GM19043 (cell line): Measurements from ENCODE around the gene NELFB.

Experiments
- ATAC-seq: cut with Tn5 transposase; IDR thresholded peaks from one replicate; pipeline ENCODE4 v1.9.1; 2021; ENCODE audit warnings: low read depth; ENCODE audit not compliant: unreplicated experiment

NELFB gene

DNA sequence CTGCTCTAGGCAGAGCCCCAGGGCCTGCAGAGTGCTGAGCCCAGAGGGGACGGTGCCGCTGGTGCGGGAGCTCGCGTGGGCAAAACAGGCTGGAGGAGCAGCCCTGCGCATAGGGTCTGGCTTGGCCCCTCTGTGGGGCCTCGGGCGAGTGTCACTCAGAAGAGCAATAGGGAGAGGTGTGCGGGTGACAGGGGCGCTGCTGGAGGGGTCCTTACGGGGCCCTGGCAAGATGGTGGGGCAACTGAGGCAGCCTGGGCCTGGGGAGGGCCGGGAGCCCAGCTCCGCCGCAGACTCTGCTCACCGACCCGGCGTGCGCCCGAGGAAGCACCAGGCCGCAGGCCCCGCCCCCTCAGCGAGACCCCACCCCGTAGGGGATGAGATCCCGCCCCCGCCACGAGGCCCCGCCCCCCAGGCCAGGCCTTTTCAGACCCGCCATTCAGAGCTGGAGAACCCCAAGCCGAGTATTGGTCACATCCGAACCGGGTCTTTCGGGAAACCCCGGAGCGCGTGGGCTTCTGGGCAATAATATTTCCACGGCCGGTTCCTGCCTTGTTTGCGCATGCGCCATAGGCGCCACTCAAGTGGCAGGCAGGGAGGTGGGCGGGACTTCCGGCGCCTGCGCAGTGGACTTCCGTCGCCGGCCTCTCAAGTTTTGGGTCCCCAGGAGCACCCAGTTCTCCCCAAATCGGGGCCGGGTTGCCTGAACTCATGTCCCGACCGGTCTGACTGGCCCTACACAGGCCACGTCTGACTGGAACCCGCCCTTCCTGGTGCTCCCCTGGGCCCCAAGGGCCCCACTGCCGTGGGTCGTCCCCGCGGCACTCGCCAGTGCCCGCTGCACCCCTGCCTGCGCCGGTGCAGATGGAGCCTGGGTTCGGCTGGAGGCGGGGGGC is 31.8 kb upstream of the NELFB start:
- ATAC-seq: peak; percentile 72

DNA sequence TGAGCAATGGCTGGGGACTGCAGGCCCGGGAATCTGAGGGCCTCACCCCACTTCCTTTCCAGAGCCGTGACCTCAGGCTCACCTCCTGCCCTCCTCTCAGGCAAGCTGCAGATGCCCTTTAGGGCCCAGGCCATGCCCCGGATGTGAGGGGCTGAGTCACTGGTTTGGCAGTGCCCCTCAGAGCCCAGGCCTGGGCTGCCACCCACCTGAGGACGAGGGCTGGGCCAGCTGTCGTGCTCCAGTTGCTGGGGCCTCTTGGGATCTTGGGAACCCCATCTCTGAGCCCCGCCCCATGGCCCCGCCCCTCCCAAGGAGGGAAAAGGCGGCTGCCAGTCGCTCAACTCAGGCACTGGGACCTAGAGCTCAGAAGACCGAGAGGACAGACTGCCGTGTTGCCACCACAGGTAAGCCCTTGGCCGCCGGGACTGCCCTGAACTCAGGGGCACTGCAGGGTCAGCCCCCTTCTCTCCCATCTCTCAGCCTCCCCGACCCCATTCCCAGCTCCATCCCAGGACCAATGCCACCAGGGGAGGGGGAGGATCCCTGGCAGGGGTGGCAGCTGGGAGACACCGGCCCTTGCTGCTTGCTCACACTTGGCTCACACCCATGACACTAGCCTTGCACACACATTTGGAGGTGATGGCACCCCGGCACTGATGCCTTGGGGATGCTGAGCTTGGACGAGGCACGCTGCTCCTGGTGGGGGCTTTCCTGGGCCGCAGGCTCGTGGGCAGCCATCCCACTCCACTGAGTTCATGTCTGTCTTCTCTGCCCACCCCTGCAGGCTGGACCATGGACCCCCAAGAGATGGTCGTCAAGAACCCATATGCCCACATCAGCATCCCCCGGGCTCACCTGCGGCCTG is 30.1 kb upstream of the NELFB start, which contains the start of gene CYSRT1:
CYSRT1 (plus strand) TSS at position 345 of the 865 bp plus-strand sequence; CDS start at position 793, 448 bp downstream.
- ATAC-seq: no peak

DNA sequence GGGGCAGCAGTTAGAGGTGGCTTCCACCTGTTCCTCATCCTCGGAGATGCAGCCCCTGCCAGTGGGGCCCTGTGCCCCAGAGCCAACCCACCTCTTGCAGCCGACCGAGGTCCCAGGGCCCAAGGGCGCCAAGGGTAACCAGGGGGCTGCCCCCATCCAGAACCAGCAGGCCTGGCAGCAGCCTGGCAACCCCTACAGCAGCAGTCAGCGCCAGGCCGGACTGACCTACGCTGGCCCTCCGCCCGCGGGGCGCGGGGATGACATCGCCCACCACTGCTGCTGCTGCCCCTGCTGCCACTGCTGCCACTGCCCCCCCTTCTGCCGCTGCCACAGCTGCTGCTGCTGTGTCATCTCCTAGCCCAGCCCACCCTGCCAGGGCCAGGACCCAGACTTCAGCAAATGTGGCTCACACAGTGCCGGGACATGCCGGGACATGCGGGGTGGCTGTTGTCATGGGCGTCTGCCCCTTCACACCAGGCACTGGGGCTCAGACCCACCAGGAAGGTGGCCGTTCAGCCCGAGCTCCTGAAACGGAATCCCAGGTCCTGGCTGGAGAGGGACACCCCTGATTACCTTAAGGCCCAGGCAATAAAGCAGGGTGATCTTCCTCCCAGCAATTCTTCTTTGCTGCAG is 29.3 kb upstream of the NELFB start:
- no peak for ATAC-seq

DNA sequence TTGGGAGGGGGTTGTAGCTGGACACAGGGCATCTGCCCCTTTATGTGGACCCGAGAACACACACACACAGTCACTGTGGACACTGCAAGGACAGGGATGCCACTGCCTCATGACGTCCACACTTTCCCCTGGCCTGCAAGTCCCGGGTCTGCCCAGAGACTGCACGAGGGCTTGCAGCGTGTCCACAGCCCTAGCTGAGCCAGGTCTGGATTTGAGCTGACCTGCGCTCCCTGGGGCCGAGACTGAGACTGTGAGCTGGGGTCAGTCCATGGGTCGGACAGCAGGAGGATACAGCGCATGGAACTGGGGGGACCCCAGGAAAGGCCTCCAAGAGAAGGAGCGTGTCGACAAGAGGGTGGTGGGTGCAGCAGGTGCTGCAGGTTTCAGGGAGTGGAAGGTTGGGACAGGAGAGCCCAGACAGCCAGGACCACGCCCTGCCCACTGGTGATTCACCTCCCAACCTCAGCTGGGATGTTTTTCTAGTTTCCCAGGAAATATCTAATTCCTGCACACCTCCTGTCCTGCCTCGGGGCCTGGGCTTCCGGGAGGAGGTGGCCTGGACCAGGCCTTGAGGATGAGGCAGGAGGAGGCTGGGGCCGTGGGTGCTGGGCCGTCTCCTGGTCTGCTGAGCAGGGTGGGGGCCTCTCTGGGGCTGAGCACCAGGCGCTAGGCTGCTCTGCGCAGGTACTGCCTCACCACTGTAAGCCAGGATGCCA is 28.6 kb upstream of the NELFB start:
- ATAC-seq: no peak

DNA sequence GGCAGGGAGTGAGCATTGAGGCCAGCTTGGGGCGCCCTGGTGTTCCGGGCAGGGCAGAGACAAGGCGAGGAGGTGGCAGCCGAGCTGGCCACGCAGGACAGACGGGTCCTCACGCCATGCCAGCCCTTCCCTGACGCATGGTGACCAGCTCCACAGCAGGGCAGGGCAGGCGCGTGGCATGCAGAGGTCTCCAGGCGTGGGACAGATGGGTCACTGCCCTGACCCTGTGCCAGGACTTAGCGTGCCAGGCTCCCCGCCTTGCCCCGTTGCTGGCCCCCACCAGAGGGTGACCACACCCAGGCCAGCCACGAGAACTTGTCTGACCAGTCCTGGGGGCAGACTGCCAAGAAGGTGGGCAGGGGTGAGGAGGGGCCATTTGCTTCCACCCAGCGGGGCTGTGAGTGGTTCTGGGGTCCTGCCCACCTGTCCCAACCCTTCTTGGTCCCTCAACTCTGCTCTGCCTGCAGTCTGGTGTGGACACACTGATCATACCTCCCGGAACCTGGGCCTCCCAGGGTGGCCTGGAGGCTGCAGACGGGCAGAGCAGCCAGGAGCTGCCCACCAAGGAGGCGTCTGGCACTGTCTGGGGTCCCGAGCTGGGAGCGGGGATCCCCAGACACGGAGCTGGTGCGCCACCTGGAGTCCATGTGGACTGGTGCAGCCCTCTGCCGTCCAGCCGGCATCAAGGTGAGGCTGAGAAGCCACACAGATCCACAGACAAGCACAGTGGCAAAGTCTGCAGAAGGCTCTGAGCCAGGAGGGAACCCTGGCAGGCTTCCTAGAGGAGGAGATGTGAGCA is 27.9 kb upstream of the NELFB start, which contains the start of gene RNF224:
RNF224 (plus strand) TSS at position 449 of the 799 bp plus-strand sequence. CDS start 834 bp downstream, outside the sequence.
- ATAC-seq: no peak

DNA sequence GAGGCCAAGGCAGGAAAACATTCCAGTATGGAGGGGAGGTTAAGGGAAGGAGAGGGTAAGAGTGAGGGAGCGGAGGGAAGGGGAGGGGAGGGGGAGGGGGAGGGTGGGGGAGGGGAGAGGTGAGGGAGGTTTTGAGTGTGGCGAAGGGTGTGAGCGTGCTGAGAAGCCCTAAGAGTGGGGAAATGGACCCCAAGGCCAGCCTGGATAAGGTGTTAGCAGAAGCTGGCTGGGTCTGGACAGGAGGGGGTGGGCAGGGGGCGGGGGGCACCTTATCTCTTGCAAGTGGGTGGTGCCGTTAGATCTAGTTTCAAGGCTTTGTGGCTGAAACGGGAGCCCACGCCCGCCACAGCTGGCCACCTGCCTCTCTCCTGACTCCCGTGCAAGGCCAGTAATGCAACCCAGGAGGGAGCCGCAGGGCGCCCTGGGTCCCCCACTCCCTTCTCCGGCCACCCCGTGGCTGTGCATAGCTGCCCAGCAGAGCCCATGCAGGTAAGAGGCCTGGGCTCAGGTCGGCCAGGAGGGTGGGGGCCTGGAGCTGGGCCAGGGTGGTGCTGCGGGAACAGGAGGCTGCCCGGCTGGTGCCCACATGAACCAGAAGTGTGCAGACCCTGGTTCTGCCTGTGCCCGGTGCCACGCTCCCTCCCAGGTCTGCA is 27.1 kb upstream of the NELFB start:
- no peak for ATAC-seq

DNA sequence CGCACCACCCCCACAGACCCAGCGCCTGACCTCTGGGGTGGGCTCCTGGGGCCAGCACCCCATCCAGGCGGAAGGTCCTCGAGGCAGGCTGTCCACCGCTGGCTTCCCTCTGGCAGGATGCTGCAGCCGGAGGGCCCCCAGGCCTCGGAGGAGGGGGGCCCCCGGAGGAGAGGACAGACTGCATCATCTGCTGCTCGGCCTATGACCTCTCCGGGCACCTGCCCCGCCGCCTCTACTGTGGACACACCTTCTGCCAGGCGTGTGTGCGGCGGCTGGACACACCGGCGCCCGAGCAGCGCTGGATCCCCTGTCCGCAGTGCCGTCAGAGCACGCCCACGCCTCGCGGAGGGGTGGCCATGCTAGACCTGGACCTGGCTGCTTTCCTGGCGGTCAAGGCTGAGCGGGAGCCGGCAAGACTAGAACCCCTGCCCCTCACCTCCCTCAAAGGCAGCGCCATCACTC is 26.6 kb upstream of the NELFB start:
- no peak for ATAC-seq

DNA sequence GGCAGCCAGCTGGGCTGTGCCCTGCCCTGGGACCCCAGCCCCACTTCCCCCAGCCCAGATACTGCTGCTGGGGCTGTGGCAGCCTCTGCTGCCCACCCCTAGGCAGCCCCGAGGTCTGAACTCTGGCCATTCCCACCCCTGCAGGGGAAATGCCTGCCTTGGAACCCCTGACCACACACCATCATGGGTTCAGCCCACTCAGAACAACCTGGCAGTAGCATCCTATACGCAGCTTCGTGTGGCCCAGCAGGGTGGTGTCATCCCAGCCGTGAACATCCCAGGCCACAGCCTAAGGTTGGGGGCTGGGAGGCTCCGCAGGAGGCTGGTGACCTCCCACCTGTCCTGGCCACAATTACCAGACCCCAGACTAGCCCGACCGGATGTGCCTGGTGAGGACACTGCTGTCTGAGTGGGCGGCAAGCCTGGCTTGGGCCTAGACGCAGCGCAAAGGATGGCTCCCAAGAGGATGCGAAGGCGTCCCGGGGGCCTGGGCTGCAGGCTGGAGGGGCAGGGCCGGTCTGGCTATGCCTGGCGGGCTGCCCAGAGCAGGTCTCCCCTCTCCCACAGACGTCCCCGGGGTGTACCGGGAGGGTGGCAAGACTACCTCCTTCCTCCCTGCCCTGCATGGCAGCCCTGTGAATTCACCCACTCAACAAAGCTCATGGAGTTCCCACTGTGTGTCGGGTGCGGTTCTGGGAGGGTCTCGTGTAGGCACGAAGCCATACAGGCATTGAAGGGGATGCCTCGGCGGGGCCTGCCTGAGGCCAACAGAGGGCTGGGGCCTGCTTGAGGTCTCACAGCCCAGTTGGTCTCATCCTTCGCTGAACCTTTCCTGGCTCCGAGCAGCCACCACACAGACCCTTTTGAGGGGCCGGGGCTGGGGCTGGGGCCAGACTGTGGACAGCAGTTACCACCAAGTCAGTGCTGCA is 25.9 kb upstream of the NELFB start:
- no peak for ATAC-seq

DNA sequence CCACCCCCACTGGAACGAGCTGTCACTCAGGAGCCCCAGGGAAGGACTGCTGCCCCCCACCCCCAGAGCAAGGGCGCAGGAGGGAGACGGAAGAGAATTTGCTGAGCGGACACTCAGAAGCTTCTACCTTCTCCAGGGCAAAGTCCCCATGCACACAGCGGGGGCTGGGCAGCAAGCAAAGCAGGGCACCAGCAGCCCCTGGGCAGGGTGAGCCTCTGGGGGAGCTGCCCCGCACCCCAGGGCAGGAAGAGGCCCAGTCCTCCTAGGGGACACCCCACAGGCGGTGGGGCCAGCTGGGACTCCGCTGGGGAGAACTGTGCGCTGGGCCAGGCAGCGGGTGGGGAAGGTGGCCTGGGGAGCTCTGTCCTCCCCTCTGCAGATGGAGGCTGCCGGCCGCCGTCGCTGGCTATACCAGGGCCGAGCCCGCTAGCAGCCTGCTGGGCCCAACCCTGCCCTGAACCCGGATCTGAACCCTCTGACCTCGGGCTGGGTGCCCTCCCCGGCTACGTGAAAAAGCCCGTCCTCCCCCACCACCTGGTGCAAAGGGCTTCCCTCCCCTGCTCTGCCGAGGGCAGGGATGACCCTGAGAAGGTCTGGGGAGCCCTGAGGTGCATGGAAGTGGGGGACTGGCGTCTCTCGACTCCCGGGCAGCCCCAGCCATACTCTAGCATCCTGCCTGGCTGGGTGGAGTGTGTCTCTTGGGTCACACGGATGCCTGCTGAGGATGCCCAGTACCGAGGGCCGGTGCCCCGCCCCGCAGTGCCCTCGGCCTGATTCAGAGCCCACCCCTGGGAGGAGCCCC is 25.0 kb upstream of the NELFB start:
- no peak for ATAC-seq

DNA sequence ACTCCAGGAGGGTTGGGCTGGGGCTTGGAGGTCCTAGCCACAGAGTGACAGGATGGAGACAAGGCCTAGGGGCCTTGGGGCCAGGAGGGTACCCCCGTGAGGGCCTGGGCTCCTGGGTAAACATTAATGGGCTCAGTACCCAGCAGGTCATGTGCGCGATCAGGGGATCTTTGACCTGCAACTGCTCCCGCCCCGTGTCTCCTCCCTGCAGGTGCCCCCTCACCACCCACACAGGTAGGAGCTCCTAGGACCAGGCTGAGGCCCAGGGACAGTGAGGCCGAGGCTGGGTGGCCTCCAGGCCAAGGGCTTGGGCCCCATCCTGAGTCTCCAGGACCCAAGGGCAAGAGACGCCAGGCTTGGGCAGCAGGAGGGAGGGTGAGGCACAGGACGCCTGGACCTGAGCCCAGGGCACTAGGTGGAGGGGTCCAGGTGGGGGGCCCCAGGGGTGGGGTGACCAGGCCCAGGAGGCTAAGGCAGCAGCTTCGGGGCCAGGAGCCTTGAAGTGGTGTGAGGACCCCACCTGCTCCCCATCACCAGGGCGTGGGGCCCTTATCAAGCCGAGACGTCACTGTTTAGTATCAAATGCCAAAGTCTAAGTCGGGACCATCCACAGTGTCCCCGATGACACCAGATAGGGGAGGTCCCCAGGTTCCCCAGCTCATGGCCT is 24.3 kb upstream of the NELFB start, which contains the start of gene SLC34A3:
SLC34A3 (plus strand) TSS at position 197 of the 667 bp plus-strand sequence. CDS start 802 bp downstream, outside the sequence.
- ATAC-seq: no peak

DNA sequence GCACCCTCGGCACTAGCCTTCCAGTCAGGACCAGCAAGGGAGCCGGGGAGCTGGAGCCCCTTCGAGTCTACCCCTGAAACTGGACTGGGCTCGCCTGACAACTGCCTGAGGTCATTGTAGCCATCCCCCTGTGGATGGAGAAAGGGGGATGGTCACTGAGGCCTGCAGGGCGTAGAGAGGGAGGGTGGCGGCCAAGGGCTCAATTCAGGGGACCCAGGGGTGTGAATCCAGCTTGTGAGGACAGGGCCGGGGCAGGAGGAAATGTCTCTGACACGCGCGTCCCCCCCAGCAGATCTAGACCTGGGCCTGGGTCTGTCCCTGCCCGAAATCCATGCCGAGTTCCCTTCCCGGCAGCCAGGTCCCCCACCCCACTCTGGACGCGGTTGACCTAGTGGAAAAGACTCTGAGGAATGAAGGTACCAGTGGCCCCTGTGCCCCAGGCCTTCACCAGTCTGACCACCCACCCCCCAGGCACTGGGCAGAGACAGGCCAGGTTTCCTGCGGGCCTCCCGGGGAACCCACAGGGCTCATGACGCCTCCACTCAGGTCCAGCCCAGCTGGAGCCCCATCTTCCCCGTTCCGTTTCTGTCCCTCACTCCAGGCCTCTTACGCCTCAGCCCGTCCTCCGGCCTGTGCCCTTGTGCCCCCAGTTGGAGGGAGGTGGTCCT is 23.6 kb upstream of the NELFB start:
- ATAC-seq: no peak

DNA sequence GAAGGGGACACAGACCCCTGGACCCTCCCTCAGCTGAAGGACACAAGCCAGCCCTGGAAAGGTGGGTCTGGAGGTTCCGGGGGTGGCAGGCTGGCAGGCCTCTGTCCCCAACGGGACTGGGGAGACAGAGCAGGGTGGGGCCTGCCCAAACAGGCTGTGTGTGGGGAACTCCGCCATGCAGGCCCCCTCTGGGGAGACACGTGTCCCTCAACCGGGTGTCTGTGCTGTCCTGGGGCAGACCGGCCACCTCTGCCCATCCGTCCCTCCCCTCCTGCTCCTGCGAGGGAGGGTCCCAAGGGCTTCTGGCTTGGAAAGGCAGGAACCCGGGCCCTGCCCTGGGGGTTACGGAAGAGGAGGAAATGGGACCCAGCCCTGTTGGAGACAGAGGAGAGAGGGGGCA is 23.0 kb upstream of the NELFB start:
- no peak for ATAC-seq

DNA sequence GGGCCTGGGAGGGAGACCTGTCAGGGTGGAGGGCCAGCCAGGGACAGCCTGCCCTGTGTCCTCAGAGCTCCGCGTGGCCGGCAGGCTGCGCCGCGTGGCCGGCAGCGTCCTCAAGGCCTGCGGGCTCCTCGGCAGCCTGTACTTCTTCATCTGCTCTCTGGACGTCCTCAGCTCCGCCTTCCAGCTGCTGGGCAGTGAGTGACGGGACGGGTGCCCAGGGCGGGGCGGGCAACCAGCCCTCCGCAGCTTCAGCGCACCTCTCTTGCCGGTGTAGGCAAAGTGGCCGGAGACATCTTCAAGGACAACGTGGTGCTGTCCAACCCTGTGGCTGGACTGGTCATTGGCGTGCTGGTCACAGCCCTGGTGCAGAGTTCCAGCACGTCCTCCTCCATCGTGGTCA is 22.6 kb upstream of the NELFB start:
- ATAC-seq: no peak

DNA sequence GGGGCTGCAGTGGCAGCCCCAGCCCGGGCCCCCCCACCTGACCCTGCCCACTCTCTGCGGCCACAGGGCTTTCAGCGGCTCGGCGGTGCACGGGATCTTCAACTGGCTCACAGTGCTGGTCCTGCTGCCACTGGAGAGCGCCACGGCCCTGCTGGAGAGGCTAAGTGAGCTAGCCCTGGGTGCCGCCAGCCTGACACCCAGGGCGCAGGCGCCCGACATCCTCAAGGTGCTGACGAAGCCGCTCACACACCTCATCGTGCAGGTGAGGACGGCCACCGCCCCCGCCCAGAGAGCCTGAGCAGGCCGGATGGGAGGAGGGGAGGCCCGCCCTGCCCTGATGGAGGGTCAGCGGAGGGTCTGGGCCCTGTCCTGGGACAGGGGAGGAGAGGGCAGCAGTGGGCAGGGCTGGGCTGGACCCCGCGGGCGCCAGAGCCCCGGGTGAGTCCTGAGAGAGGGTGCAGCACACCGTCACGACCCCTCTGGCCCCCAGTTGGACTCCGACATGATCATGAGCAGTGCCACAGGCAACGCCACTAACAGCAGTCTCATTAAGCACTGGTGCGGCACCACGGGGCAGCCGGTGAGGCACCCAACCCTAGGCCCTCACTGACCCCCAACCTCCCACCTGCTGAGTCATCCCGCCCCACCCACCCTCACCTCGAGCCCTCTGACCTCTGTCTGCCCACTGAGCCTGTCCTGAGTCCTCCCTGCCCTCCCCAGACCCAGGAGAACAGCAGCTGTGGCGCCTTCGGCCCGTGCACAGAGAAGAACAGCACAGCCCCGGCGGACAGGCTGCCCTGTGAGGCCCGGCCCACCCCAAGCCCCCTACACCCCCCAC is 21.8 kb upstream of the NELFB start:
- ATAC-seq: no peak
